IMR-90 (cell line): Measurements from ENCODE around the gene RGMA. TPM values are rescaled to one million over a fixed set of nuclear protein-coding genes. Genes with fewer than 3 reads are reported as not detected.

Experiments used
- ATAC-seq: fragments of 200-7000 bp; cut with Tn5 transposase; 2 replicates; pipeline ENCODE4 v1.9.1; 2020; ENCODE audit warnings: low read depth, mild to moderate bottlenecking, moderate library complexity
- BruUV-seq: library from RNA; stranded (reverse); fragments of 400-500 nt; replicated peaks from 2 replicates; lab custom pipeline; 2021; lab: Mats Ljungman, UMichigan
- CTCF ChIA-PET: fragments of 300-600 bp; formaldehyde crosslinking; extraction: SDS; loops from one replicate; lab custom pipeline; 2021; ENCODE audit warnings: antibody characterized with exemption; lab: Yijun Ruan, JAX
- POLR2A ChIA-PET: fragments of 300-600 bp; sonication (Branson Sonifier 250); formaldehyde crosslinking; loops from one replicate; lab custom pipeline; 2022; ENCODE audit warnings: antibody characterized with exemption; ENCODE audit not compliant: unreplicated experiment; lab: Charles Lee
- DNase-seq: peaks from one replicate; pipeline ENCODE4 v3.0.0; 2013
- H2AFZ ChIP-seq: replicated peaks from 2 replicates; pipeline ENCODE3; 2013; ENCODE audit warnings: low read length, mild to moderate bottlenecking; ENCODE audit not compliant: poor library complexity
- H2AK5ac ChIP-seq: 2 replicates; pipeline ENCODE4 v1.6.1; 2013; ENCODE audit warnings: low read depth, low read length, inconsistent platforms
- H2AK9ac ChIP-seq: replicated peaks from 2 replicates; pipeline ENCODE3; 2013; ENCODE audit warnings: mild to moderate bottlenecking, low read depth, low read length, moderate library complexity; ENCODE audit not compliant: poor library complexity
- H2BK120ac ChIP-seq: 2 replicates; pipeline ENCODE4 v1.6.1; 2013; ENCODE audit warnings: low read depth, low read length, inconsistent platforms
- H2BK15ac ChIP-seq: 3 replicates; pipeline ENCODE4 v1.6.1; 2013; ENCODE audit warnings: low read depth, low read length, inconsistent platforms
- H2BK20ac ChIP-seq: 2 replicates; pipeline ENCODE4 v1.6.1; 2013; ENCODE audit warnings: low read depth, mild to moderate bottlenecking, inconsistent platforms, low read length, moderate library complexity
- H2BK5ac ChIP-seq: 2 replicates; pipeline ENCODE4 v1.6.1; 2013; ENCODE audit warnings: mild to moderate bottlenecking, low read depth, low read length, inconsistent platforms; ENCODE audit not compliant: poor library complexity, severe bottlenecking
- H3K14ac ChIP-seq: replicated peaks from 2 replicates; pipeline ENCODE4 v1.6.1; 2013; ENCODE audit warnings: low read depth, low read length, inconsistent platforms
- H3K18ac ChIP-seq: 2 replicates; pipeline ENCODE4 v1.6.1; 2013; ENCODE audit warnings: low read depth, low read length, control low read depth
- H3K23ac ChIP-seq: 2 replicates; pipeline ENCODE4 v1.6.1; 2013; ENCODE audit warnings: low read depth, low read length, inconsistent platforms
- H3K27ac ChIP-seq: 2 replicates; pipeline ENCODE4 v1.5.1; 2013; ENCODE audit warnings: mild to moderate bottlenecking, control low read depth, low read length; ENCODE audit not compliant: insufficient read depth
- H3K27me3 ChIP-seq: 2 replicates; pipeline ENCODE4 v1.6.1; 2013; ENCODE audit warnings: low read length; ENCODE audit not compliant: control insufficient read depth, insufficient read depth
- H3K36me3 ChIP-seq: 2 replicates; pipeline ENCODE4 v1.6.1; 2013; ENCODE audit warnings: low read length, mixed read lengths; ENCODE audit not compliant: control insufficient read depth, insufficient read depth
- H3K4ac ChIP-seq: 2 replicates; pipeline ENCODE4 v1.6.1; 2013; ENCODE audit warnings: low read depth, low read length, inconsistent platforms
- H3K4me1 ChIP-seq: 2 replicates; pipeline ENCODE4 v1.6.1; 2013; ENCODE audit warnings: low read length, mixed read lengths; ENCODE audit not compliant: control insufficient read depth, insufficient read depth
- H3K4me2 ChIP-seq: 2 replicates; pipeline ENCODE4 v1.6.1; 2013; ENCODE audit warnings: low read depth, mild to moderate bottlenecking, control low read depth, low read length, moderate library complexity
- H3K4me3 ChIP-seq: 2 replicates; pipeline ENCODE4 v1.5.1; 2013; ENCODE audit warnings: low read depth, mild to moderate bottlenecking, control low read depth, low read length, moderate library complexity; ENCODE audit not compliant: insufficient read depth
- H3K56ac ChIP-seq: 2 replicates; pipeline ENCODE4 v1.6.1; 2013; ENCODE audit warnings: low read length, inconsistent platforms; ENCODE audit not compliant: insufficient read depth; ENCODE audit errors: extremely low read depth
- H3K79me1 ChIP-seq, 2 experiments: 2 replicates each; pipeline ENCODE4 v1.6.1; 2013; ENCODE audit warnings: low read length in 2 of 2, inconsistent platforms in 1 of 2, low read depth in 1 of 2
- H3K9ac ChIP-seq: 2 replicates; pipeline ENCODE4 v1.6.1; 2013; ENCODE audit warnings: low read depth, low read length, control low read depth
- H3K9me1 ChIP-seq: 2 replicates; pipeline ENCODE4 v1.6.1; 2013; ENCODE audit warnings: low read length, inconsistent platforms; ENCODE audit not compliant: insufficient read depth
- H3K9me3 ChIP-seq: 2 replicates; pipeline ENCODE4 v1.6.1; 2013; ENCODE audit warnings: low read length; ENCODE audit not compliant: control insufficient read depth, insufficient read depth
- H4K20me1 ChIP-seq: 2 replicates; pipeline ENCODE4 v1.6.1; 2013; ENCODE audit warnings: low read length, inconsistent platforms; ENCODE audit not compliant: insufficient read depth
- H4K5ac ChIP-seq: 2 replicates; pipeline ENCODE4 v1.6.1; 2013; ENCODE audit warnings: mild to moderate bottlenecking, low read depth, low read length, control low read depth
- H4K8ac ChIP-seq, 2 experiments: 2 replicates each; pipeline ENCODE4 v1.6.1; 2013; ENCODE audit warnings: low read depth in 2 of 2, low read length in 2 of 2, control low read depth in 1 of 2, inconsistent platforms in 1 of 2
- H4K91ac ChIP-seq: 2 replicates; pipeline ENCODE4 v1.6.1; 2013; ENCODE audit warnings: low read depth, low read length, inconsistent platforms; ENCODE audit not compliant: insufficient read depth
- ELK1 ChIP-seq: fragments of 150-350 bp; IDR thresholded peaks from 2 replicates; pipeline ENCODE4 v1.6.1; 2016; ENCODE audit warnings: low read depth, mild to moderate bottlenecking, low read length, moderate library complexity, borderline replicate concordance
- MAFK ChIP-seq: IDR thresholded peaks from 2 replicates; pipeline ENCODE4 v1.6.1; 2012; ENCODE audit warnings: low read depth, low read length, improper control_type of control experiment
- MAZ ChIP-seq: IDR thresholded peaks from 2 replicates; pipeline ENCODE4 v1.6.1; 2012; ENCODE audit warnings: low read depth, mild to moderate bottlenecking, low read length, improper control_type of control experiment, moderate library complexity, borderline replicate concordance
- RCOR1 ChIP-seq: IDR thresholded peaks from 2 replicates; pipeline ENCODE4 v1.6.1; 2012; ENCODE audit warnings: mild to moderate bottlenecking, low read length, improper control_type of control experiment; ENCODE audit not compliant: insufficient replicate concordance
- WGBS, 2 experiments: methylation state at CpG; one replicate each; pipeline versions ENCODE4 v1.1.5 to v1.1.7; 2013; ENCODE audit warnings: missing lambda C conversion rate in 2 of 2; ENCODE audit not compliant: insufficient read length in 1 of 2; ENCODE audit errors: extremely low coverage in 2 of 2; 5-methylcytosine and 5-hydroxymethylcytosine counted together
- dilution Hi-C: fragments of 300-500 bp; cut with HindIII; formaldehyde crosslinking; loops from one replicate; pipeline ENCODE4 v1.14.3; 2018; ENCODE audit warnings: low sequenced_read_pairs; ENCODE audit not compliant: unreplicated experiment
- in situ Hi-C: fragments of 300-500 bp; cut with MboI; formaldehyde crosslinking; loops from 3 replicates; pipeline ENCODE4 v1.14.3; 2019; ENCODE audit warnings: low sequenced_read_pairs, inconsistent platforms, mixed read lengths
- intact Hi-C: fragments of 100-400 bp; cut with micrococcal nuclease; formaldehyde crosslinking; loops from 2 replicates; pipeline ENCODE4 v1.10.0; 2022
- polyA plus RNA-seq, 3 experiments: library from polyadenylated mRNA; depleted of rRNA; stranded (reverse); fragments of >200 nt; gene quantifications; 2 replicates each; pipeline ENCODE4 v1.2.3, GENCODE V29; 2012; ENCODE audit warnings: low replicate concordance in 1 of 3
- total RNA-seq: library from RNA; depleted of rRNA; stranded (reverse); fragments of >200 nt; gene quantifications from 2 replicates; pipeline ENCODE4 v1.2.3, GENCODE V29; 2012

The RGMA gene
- total and polyA plus RNA-seq, 2 of the 4 experiments (the other 2 are of a cell fraction), result 0.18 to 0.26 TPM

GRCh38 chr15:93044301-93045190, 44.5 kb downstream of the RGMA start (continued):
- TF ChIP-seq MAZ, result no peak

DNA sequence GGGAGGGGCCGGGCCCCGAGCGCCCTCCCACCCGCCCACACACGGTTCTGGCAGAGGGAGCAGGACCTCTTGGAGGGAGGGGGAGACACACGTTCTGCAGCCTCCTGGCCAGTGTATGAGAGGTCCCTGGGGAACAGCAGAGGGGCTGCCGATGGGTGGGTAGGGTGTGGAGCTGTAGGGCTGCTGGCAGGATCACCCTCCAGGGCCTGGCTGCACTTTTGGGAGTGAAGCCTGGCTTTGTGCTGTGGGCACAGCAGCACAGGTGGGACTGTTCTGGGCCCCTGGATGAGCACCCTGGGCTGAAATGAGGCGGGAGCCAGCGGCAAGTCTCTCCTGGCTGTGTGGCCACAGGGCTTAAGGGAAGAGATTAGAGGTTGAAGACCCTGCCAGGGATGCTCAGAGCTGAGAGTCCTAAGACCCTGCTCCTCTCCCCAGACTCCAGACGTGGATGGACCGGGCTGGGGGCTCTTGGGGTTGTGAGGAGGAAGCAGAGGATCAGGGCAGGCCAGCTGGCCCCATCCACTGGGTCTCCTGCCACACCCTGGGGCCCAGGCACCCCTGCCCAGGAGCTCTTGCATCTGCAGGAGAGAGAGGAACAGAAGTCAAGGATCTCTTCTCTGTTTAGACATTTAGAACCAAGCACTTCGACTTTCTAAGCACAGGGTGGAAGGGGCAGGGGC, 45.2 kb downstream of the RGMA start:
- H3K18ac ChIP-seq, result no peak overlapping the region
- H2AK9ac ChIP-seq, result no peak overlapping the region
- ATAC-seq, result no peak; the same call in 1 of the 2 replicates
- no peaks in the 10 kb centered on the region; the same call in 1 of the 2 replicates for H3K27me3 ChIP-seq
- no peak overlapping the region for H3K4ac ChIP-seq
- H3K9me3 ChIP-seq, result peaks cover 3% of the 10 kb centered on the region; the same call in 1 of the 2 replicates
- BruUV-seq, result no TSS peak
- no peak overlapping the region for H3K27ac ChIP-seq
- no peak overlapping the region for H4K8ac ChIP-seq
- H4K91ac ChIP-seq, result no peak overlapping the region
- H2BK5ac ChIP-seq, result no peak overlapping the region
- in situ Hi-C loops, result no loop called here
- CTCF ChIA-PET, result no interaction called here
- H2BK15ac ChIP-seq, result no peak overlapping the region
- no peak overlapping the region for H3K4me2 ChIP-seq
- no peak overlapping the region for H3K4me3 ChIP-seq
- no peak overlapping the region for H3K14ac ChIP-seq
- H4K20me1 ChIP-seq, result no peaks in the 10 kb centered on the region
- intact Hi-C loops, result no loop called here
- no peaks in the 10 kb centered on the region for H3K4me1 ChIP-seq
- no peak for DNase-seq
- no peak overlapping the region for H2AK5ac ChIP-seq
- no peak overlapping the region for H2BK20ac ChIP-seq
- dilution Hi-C loops, result no loop called here
- TF ChIP-seq RCOR1 (no peak), MAFK (no peak), ELK1 (no peak)
- no CpG with 5 or more reads among the region's 12 CpGs for WGBS, 2 experiments
- H3K9ac ChIP-seq, result no peak overlapping the region
- no peak overlapping the region for H3K56ac ChIP-seq
- no peaks in the 10 kb centered on the region for H3K9me1 ChIP-seq
- no peak overlapping the region for H2AFZ ChIP-seq
- H3K79me1 ChIP-seq, result no peaks in the 10 kb centered on the region
- H3K23ac ChIP-seq, result no peak overlapping the region
- no peak overlapping the region for H2BK120ac ChIP-seq
- H3K36me3 ChIP-seq, result no peaks in the 10 kb centered on the region
- no peak overlapping the region for H4K5ac ChIP-seq
- POLR2A ChIA-PET, result no interaction called here
